ENCODE measurements around the gene LHFPL4.
"Not testable (repeated sequence)": the region's sequence is repeated elsewhere in the genome, so short reads cannot be mapped to it uniquely, and the experiment has no call there.

The LHFPL4 gene

DNA sequence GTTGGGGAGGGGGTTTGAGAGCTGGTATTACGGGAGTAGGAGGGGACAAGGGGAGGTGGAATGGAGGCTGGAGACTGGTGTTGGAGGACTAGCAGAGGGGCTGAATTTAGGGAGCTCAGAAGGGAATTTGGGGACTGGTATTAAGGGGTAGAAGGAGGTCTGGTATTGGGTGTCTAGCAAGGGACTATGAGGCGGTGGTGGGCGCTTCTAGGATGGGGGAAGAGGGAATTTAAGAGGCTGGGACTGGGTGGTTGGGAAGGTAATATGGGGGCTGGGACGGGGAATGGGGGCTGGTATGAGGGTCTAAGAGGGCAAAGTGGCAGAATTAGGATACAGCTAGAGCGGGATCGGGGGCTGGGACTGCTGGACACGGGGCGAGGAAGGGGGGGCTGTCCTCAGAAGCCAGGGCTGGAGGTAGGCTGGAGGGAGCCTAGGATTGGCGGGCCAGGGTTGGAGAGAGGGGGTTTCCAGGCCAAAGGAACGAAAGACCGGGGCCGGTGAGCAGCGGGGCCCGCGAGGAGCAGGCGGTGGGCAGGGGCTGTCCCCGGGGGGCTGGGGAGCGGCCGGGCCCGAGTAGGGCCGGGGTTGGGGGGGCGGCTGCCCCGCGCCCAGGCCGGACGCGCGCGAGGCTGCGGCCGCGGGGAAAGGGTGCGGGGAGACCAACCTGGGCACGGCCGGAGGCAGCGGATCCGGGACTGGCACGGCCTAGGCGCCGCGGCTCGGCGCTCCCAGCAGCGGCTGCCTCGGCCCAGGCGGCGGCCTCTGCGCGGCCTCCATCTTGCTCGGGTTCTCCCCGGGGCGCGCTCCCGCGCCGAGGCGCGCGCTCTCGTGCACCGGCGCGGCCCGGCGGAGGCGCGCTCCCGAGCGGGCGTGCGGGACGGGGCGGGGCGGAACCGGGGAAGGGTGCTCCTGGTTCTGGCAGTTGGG is at the start of gene LHFPL4:
Gene LHFPL4, minus strand, starts transcription at position 802 of the 927 bp plus-strand sequence. CDS start 1,143 bp downstream, outside the sequence.
- H3K4me3 ChIP-seq: peak within 1 kb of the TSS in 1 of 7 experiments; percentile 28
- H3K27ac ChIP-seq: no peak within 1 kb of the TSS

- no peak overlapping the region for H3K4me3 ChIP-seq
- H3K27ac ChIP-seq: no peak overlapping the region
Observed at GRCh38 chr3:9602620-9603019, 49.0 kb upstream of the LHFPL4 start.

GRCh38 chr3:9601006-9601581 is 47.5 kb upstream of the LHFPL4 start:
- H3K27ac ChIP-seq: not testable (repeated sequence)
- peak overlapping the region in 2 of 7 experiments; percentile 7 to 30 for H3K4me3 ChIP-seq

- H3K27ac ChIP-seq: no peak overlapping the region
Observed at GRCh38 chr3:9600597-9600996, 47.0 kb upstream of the LHFPL4 start.

DNA sequence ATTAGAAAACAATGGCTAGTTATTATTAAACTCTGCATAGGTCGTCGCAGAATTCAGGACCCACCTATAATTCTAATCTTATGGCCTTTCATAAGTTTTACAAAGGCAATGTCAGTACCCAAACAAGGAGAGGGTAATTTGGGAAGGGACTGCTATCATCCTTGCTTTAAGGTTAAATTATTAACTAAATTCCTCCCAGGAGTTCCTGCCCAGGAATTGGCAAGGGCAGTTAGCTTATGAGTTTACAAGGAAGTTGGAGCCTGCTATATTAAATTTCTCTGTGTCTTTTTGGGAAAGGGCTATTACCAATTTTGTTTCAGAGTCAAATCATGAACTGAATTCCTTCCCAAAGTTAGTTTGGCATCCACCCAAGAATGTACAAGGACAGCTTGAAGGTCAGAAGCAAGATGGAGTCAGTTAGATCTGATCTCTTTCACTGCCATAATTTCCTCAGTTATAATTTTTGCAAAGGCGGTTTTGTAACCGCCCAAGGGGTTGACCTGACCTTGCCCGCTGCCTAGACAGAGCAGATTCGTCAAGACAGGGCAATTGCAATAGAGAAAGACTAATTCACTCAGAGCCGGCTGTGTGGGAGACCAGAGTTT is 45.3 kb upstream of the LHFPL4 start:
- no peak overlapping the region for H3K4me3 ChIP-seq
- H3K27ac ChIP-seq: no peak overlapping the region

More at GRCh38 chr3:9600597-9600996, 47.0 kb upstream of the LHFPL4 start:
- H3K4me3 ChIP-seq: peak overlapping the region in 2 of 7 experiments; percentile 7 to 30

- no peak overlapping the region for H3K27ac ChIP-seq
- no peak overlapping the region for H3K4me3 ChIP-seq
Observed at GRCh38 chr3:9595877-9596276, 42.3 kb upstream of the LHFPL4 start.

- not testable (repeated sequence) for H3K4me3 ChIP-seq, H3K27ac ChIP-seq
Observed at GRCh38 chr3:9591781-9592180, 38.2 kb upstream of the LHFPL4 start.

DNA sequence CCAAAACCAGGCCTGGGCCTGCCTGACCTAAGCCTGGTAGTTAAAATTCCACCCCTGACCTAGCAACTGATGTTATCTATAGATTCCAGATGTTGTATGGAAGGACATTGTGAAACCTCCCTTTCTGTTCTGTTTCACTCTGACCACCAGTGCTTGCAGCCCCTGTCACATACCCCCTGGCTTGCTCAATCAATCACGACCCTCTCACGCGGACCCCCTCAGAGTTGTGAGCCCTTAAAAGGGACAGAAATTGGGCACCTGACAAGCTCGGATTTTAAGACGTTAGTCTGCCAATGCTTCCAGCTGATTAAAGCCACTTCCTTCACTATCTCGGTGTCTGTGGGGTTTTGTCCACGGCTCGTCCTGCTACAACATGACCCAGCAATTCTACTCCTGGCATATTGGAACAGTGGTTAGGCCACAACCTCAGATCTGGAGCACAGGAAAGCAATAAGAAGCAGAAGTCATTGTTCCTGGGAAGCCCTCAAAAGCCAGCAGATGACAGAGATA is 36.7 kb upstream of the LHFPL4 start:
- H3K4me3 ChIP-seq: no peak overlapping the region
- H3K27ac ChIP-seq: no peak overlapping the region

DNA sequence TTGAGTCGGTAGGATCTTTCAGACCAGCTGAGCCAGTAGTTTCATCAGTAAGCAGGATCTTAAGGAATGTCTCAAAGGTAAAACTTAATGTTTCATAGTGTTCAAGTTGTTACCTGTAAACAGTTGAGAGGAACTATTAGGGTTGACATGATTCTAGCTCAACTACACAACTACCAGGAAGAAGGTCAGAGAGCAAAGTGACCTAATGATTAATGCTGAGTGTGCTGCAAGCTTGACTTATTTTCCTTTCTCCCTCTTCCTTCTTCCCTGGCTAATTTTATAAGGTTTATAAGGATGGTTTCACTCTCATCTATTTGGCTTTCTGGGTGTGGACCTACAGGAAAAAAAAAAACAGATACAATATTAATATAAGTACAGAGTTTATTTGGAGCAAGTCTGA is 30.2 kb upstream of the LHFPL4 start:
- H3K27ac ChIP-seq: no peak overlapping the region
- no peak overlapping the region for H3K4me3 ChIP-seq

- no peak overlapping the region for H3K4me3 ChIP-seq
Observed at GRCh38 chr3:9583371-9583770, 29.7 kb upstream of the LHFPL4 start.

GRCh38 chr3:9582332-9582731 is 28.7 kb upstream of the LHFPL4 start:
- H3K4me3 ChIP-seq: no peak overlapping the region
- no peak overlapping the region for H3K27ac ChIP-seq

More at GRCh38 chr3:9583371-9583770, 29.7 kb upstream of the LHFPL4 start:
- H3K27ac ChIP-seq: no peak overlapping the region

- Histone ChIP-seq H3K27ac (no peak overlapping the region), H3K4me3 (no peak overlapping the region)
Observed at GRCh38 chr3:9581742-9582141, 28.1 kb upstream of the LHFPL4 start.

- Histone ChIP-seq H3K4me3 (no peak overlapping the region), H3K27ac (no peak overlapping the region)
Observed at GRCh38 chr3:9569054-9569453, 15.4 kb upstream of the LHFPL4 start.

DNA sequence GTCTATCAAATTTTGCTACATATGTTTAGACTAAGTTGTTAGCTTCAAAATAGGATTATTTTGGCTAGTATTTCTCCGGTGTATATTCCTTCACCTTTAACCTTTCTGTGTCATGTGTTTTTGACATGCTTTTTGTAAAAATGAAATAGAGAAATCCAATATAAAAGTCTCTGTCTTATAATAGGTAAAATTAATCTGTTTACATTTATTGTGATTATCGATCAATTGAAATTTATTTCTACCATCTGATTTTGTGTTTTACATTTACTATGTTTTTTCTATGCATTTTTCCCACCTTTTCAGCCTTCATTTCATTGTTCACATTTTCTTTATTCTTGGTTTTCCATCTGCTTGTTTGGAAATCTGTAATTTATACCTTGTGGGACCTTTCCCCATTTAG is 11.7 kb upstream of the LHFPL4 start:
- H3K27ac ChIP-seq: no peak overlapping the region
- no peak overlapping the region for H3K4me3 ChIP-seq

GRCh38 chr3:9563851-9564250 is 10.2 kb upstream of the LHFPL4 start:
- Histone ChIP-seq H3K27ac (no peak overlapping the region), H3K4me3 (no peak overlapping the region)

DNA sequence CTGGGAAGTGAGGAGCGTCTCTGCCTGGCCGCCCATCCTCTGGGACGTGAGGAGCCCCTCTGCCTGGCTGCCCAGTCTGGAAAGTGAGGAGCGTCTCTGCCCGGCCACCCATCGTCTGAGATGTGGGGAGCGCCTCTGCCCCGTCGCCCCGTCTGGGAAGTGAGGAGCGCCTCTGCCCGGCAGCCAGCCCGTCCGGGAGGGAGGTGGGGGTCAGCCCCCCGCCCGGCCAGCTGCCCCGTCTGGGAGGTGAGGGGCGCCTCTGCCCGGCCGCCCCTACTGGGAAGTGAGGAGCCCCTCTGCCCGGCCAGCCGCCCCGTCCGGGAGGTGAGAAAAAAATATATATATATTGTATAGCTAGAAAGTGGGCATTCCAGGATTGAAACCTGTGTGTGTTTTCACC is 6.4 kb upstream of the LHFPL4 start:
- H3K4me3 ChIP-seq, H3K27ac ChIP-seq: not testable (repeated sequence)

DNA sequence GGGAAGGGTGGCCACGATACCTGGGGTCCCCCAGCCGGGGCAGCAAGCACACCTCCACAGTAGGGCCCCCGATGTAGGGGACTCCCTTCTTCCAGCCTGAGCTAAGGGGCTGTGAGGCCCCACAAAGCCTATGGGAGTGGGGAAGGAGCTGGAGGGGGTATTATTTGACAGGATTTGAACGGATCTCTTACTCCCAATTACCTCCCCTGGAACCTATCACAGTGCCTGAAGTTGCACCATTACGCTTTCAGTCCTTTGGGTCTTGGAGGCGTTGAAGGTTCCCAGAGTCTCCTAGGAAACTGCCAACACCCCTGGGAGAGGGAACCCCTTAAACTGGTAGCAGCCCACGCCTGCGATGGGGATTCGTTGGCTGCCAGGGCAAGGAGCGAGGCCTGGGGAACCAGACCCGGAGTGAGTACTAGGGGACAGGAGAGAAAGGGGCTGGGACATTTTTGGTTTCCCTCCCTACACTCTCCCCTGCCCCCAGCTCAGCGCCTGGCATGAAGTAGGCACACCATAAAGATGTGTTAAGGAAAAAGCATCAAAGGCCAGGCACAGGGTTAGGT is 409 bp upstream of the LHFPL4 start:
- Histone ChIP-seq H3K27ac (no peak overlapping the region), H3K4me3 (no peak overlapping the region)

DNA sequence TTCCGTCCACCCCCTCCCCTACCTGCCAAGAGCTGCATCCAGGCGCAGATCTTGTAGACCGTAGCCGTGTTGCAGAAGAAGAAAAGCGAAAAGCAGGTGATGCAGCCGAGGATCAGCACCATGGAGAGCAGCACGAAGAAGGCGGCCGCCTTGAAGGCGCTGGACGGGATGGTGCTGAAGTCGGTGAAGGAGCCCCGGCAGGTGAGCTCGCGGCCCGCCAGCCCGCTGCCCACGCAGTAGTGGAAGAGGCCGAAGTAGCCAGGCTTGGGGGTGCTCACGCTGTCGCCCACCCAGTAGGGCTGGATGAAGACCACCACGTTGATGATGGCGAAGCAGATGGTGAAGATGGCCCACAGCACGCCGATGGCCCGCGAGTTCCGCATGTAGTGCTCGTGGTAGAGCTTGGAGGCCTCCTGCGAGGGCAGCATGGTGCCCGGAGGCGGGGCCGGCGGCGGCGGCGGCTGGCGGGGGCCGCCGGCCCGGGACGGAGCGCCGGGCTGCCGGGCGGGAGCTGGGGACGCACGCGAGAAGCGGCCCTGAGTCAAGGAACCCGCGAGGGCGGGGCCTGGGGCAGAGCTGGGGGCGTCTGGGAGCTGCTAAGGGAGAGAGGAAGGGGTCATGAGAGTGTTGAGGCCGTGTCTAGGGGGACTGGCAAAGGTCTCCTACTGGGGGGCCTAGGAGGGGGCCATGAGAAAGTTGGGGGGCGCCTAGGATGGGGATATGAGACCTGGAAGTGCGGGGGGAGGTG is 1.2 kb downstream of the LHFPL4 start:
- Histone ChIP-seq H3K4me3 (no peak overlapping the region), H3K27ac (no peak overlapping the region)

DNA sequence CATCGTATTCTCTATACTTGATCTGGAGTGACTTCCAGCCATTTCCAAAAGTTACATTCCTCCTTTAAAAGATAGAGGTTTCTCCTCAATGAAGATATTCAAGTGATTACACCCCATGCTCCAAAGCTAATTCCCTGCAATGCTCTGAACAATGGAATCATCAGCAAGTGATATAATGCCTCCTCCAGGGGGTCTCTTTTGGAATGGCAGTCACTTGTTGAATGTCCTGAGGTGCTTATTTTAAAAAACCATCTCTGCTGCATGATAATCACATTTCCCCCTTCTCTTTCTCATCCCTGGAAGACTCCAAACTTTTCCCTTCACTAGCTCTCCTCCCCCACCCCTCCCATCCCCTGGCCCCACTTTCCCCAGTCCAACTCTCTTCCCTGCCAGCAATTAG is 2.6 kb downstream of the LHFPL4 start:
- no peak overlapping the region for H3K27ac ChIP-seq
- no peak overlapping the region for H3K4me3 ChIP-seq

- no peak overlapping the region for H3K4me3 ChIP-seq
- H3K27ac ChIP-seq: no peak overlapping the region
Observed at GRCh38 chr3:9549600-9549999, 4.0 kb downstream of the LHFPL4 start.
